Vein endothelial cell (primary cell): ENCODE measurements around the gene RELCH. TPM values are rescaled to one million over a fixed set of nuclear protein-coding genes. Genes with fewer than 3 reads are reported as not detected.

Source experiments
- small RNA-seq: library from RNA; depleted of rRNA; stranded (forward); fragments of <200 nt; gene quantifications from one replicate; pipeline ENCODE3, GENCODE V24; 2012
- total RNA-seq: library from RNA; depleted of rRNA; stranded (reverse); fragments of >200 nt; gene quantifications from 2 replicates; pipeline ENCODE4 v1.2.3, GENCODE V29; 2012

The RELCH gene, protein sequence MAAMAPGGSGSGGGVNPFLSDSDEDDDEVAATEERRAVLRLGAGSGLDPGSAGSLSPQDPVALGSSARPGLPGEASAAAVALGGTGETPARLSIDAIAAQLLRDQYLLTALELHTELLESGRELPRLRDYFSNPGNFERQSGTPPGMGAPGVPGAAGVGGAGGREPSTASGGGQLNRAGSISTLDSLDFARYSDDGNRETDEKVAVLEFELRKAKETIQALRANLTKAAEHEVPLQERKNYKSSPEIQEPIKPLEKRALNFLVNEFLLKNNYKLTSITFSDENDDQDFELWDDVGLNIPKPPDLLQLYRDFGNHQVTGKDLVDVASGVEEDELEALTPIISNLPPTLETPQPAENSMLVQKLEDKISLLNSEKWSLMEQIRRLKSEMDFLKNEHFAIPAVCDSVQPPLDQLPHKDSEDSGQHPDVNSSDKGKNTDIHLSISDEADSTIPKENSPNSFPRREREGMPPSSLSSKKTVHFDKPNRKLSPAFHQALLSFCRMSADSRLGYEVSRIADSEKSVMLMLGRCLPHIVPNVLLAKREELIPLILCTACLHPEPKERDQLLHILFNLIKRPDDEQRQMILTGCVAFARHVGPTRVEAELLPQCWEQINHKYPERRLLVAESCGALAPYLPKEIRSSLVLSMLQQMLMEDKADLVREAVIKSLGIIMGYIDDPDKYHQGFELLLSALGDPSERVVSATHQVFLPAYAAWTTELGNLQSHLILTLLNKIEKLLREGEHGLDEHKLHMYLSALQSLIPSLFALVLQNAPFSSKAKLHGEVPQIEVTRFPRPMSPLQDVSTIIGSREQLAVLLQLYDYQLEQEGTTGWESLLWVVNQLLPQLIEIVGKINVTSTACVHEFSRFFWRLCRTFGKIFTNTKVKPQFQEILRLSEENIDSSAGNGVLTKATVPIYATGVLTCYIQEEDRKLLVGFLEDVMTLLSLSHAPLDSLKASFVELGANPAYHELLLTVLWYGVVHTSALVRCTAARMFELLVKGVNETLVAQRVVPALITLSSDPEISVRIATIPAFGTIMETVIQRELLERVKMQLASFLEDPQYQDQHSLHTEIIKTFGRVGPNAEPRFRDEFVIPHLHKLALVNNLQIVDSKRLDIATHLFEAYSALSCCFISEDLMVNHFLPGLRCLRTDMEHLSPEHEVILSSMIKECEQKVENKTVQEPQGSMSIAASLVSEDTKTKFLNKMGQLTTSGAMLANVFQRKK
- 23.8 and 42.7 TPM in 2 replicates for total RNA-seq

DNA sequence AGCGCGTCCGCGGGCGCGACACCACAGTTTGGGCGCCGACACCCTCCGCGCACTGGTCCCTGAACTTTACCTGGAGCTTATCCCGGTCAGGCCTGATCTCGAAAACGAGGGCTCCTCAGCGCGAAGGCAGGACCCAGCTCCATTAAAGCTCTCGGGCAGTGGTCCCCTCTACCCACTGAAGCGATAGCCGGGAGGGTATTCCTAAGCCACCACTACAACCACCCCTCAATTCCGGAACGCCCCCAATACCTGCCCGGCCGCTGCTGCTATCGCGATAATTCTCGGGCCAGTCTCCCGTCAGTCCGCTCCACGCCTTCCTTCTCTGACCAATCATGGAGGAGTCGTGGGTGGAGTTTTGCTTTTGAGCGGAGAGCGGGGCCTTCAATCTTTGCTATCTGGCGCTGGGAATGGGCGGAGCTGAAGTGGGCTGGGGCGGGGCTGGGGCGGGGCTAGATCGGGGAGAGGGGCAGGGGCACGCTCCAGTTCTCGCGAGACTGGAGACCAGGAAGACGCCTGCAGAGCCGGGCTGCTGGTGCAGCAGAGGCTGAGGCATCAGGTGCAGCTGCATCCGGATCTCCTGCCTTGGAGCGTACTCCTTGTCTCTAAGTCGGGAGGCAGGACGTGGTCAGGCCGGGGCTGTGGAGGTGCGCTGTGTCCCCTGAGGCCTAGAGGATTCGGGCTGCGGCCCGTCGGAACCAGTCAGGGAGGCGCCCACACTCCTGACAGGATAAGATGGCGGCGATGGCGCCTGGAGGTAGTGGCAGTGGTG is at the start of gene RELCH, which contains the start of gene PIGN:
Gene RELCH (plus strand): TSS at position 482 of the 769 bp plus-strand sequence. CDS start 251 bp downstream, at position 733.
Gene PIGN (minus strand): TSS at position 283 of the 769 bp plus-strand sequence. CDS start 25,703 bp downstream, outside the sequence.

DNA sequence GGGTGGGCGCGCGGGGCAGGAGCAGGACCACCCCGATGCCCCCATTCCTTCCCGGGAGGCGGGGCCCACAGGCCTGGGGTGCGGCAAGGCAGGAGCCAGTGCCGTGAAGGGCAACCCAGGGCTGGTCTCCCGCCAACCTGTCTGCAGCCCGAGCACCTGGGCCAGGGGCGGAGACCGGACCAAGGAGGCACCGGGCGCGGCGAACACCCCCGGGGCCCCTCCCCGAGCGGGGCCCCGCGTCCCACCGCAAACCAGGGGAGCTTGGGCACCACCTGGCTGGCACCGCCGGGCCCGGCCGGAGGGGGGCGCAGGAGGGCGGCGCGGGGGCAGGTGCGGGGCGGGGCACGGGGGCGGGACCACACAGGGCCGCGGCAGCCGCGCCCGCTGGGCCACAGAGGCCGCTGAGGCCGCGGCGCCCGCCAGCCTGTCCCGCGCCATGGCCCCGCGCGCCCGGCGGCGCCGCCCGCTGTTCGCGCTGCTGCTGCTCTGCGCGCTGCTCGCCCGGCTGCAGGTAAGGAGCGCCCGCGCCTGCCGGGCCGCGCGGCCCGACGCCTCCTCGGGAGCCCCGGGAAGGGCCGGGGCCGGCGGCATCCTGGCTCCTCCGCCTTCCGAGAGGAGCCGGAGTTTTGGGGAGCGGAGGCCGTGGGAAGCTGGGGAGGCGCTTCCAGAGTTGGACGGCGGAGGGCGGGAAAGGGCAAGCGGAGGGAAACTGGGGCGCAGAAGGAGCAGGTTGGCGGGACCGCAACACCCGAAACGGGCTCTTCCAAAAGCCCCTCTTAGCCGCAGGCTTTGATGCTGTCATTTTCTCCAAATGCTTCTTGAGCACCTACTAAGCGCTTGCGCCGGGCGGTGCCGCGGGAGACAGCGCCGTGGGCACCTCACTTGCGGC is 138.1 kb downstream of the RELCH start, which contains the start of gene TNFRSF11A:
Gene TNFRSF11A (plus strand): TSS at position 394 of the 889 bp plus-strand sequence. CDS start 43 bp downstream, at position 437.

Small RNAs within 50 kb of the gene (small RNA-seq; reads per million reads assigned to genes)
- not detected for gene RF00019

Other genes starting within 250 kb of the RELCH start
- gene PIGN, start 199 bp upstream of the RELCH start, total RNA-seq: 30.5 and 31.0 TPM in 2 replicates
- 9.1 and 11.9 TPM in 2 replicates for gene TNFRSF11A, start 138.1 kb downstream of the RELCH start, total RNA-seq